Measurements from ENCODE around the gene TM6SF1.

DNA sequence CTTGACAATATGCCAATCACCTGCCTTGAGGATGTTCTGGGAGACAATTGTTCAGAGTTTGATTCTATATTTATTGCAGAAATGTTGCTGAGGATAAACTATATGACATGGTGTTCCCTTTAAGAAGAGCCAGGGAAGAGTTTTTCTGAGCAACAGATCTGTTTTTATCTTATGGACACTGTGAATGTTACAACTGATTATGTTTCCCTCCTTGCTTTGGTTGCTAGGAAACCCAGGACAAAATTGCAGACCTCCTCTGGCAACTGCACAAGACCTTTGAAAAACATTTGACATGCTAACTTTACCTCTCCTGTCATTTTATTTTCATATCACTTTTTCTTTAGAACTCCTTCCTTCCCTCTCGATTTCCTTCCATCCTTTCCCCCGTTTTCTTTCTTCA is 8.2 kb upstream of the TM6SF1 start:
- TF ChIP-seq, protein P1, sequence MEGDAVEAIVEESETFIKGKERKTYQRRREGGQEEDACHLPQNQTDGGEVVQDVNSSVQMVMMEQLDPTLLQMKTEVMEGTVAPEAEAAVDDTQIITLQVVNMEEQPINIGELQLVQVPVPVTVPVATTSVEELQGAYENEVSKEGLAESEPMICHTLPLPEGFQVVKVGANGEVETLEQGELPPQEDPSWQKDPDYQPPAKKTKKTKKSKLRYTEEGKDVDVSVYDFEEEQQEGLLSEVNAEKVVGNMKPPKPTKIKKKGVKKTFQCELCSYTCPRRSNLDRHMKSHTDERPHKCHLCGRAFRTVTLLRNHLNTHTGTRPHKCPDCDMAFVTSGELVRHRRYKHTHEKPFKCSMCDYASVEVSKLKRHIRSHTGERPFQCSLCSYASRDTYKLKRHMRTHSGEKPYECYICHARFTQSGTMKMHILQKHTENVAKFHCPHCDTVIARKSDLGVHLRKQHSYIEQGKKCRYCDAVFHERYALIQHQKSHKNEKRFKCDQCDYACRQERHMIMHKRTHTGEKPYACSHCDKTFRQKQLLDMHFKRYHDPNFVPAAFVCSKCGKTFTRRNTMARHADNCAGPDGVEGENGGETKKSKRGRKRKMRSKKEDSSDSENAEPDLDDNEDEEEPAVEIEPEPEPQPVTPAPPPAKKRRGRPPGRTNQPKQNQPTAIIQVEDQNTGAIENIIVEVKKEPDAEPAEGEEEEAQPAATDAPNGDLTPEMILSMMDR (IDR thresholded peaks at IDR 0.05) = no peak
- no peak for TF ChIP-seq SIN3A (IDR thresholded peaks at IDR 0.05; ENCODE audit: borderline replicate concordance, insufficient read depth, low read depth, low read length)

Measured in Panc1 (cell line).